ENCODE measurements around the gene LGR5. TPM values are rescaled to one million over a fixed set of nuclear protein-coding genes. Genes with fewer than 3 reads are reported as not detected.

The LGR5 gene
- total RNA-seq, 1 experiment from 2014 or later = not detected

- Histone ChIP-seq H3K4me3 (replicated peaks in 1 of 2; ENCODE audit: low read depth in 1 of 2, low read length in 2 of 2) (no peak overlapping the region), H3K27ac (ENCODE audit: low read depth, low read length) (no peak overlapping the region), H3K9me3 (ENCODE audit: control insufficient read depth in 1 of 2, insufficient read depth in 1 of 2, low read depth in 1 of 2, low read length in 2 of 2) (no peaks in the 10 kb centered on the region), H3K4me2 (ENCODE audit: low read length) (no peak overlapping the region), H3K9ac (ENCODE audit: low read length) (no peak overlapping the region), H3K9me2 (ENCODE audit: insufficient read depth) (no peaks in the 10 kb centered on the region), H2AFZ (ENCODE audit: low read depth, low read length, poor library complexity, severe bottlenecking) (no peak overlapping the region), H3K79me2 (ENCODE audit: insufficient read depth, low read length) (no peaks in the 10 kb centered on the region), H3K36me3 (ENCODE audit: control insufficient read depth in 1 of 2, insufficient read depth in 2 of 2, low read length in 2 of 2) (no peaks in the 10 kb centered on the region), H3K4me1 (ENCODE audit: control insufficient read depth in 1 of 2, insufficient read depth in 2 of 2, low read length in 2 of 2) (no peaks in the 10 kb centered on the region), H3K27me3 (ENCODE audit: insufficient read depth, low read length) (no peaks in the 10 kb centered on the region; the same call in 1 of the 2 replicates), H4K20me1 (ENCODE audit: insufficient read depth) (no peaks in the 10 kb centered on the region)
- POLR2A ChIA-PET = no interaction called here
- no TSS peak for BruUV-seq (replicated peaks)
- TF ChIP-seq SP1 (IDR thresholded peaks at IDR 0.05; ENCODE audit: low read depth) (no peak), MAX (IDR thresholded peaks at IDR 0.05) (no peak), ZBTB33 (IDR thresholded peaks at IDR 0.05; ENCODE audit: extremely low read depth, insufficient replicate concordance, low read length) (no peak), POLR2A (IDR thresholded peaks at IDR 0.05; ENCODE audit: borderline replicate concordance, extremely low read depth, insufficient read depth, insufficient read length) (no peak), SIN3A (IDR thresholded peaks at IDR 0.05; ENCODE audit: low read depth) (no peak), EZH2phosphoT487 (IDR thresholded peaks at IDR 0.05; ENCODE audit: borderline replicate concordance) (no peak), ZNF274 (IDR thresholded peaks at IDR 0.05; ENCODE audit: low read depth, low read length) (no peak), RAD21 (IDR thresholded peaks at IDR 0.05; ENCODE audit: low read depth) (no peak), ZFX (IDR thresholded peaks at IDR 0.05) (no peak)
- ATAC-seq (no peak), DNase-seq (ENCODE audit: low read depth, low spot score) (no peak)
- intact Hi-C loops (cut with micrococcal nuclease) = no loop called here
- CTCF ChIA-PET = interaction anchor here (1.1 kb wide), 1 partner anchor 297 kb away, joined by 3 read pairs; no protein-coding TSS in a partner anchor
- RAD21 ChIA-PET (ENCODE audit: low non-redundant PET in 1 of 2, low total read pairs in 2 of 2, uncharacterized antibody in 2 of 2, unreplicated experiment in 2 of 2) = no interaction called here
Measured at GRCh38 chr12:71449373-71450070, 9.9 kb downstream of the LGR5 start.
